K562 (cell line): ENCODE measurements around the gene XPNPEP3. TPM values are rescaled to one million over a fixed set of nuclear protein-coding genes. Genes with fewer than 3 reads are reported as not detected.

Source experiments
- CCAR2 ChIP-seq: fragments of 200-400 bp; formaldehyde crosslinking; IDR thresholded peaks from 2 replicates; pipeline ENCODE4 v1.6.1; 2017; ENCODE audit warnings: mild to moderate bottlenecking, low read depth, low read length
- CHD2 ChIP-seq: IDR thresholded peaks from 2 replicates; pipeline ENCODE4 v1.6.1; 2011; ENCODE audit warnings: low read depth, low read length
- FOS ChIP-seq: IDR thresholded peaks from 3 replicates; pipeline ENCODE4 v1.6.1; 2011; ENCODE audit not compliant: insufficient read length; ENCODE audit errors: extremely low read depth
- GTF2F1 ChIP-seq: IDR thresholded peaks from 2 replicates; pipeline ENCODE4 v1.6.1; 2011; ENCODE audit warnings: low read depth, low read length, improper control_type of control experiment
- HNRNPH1 ChIP-seq: fragments of 200-400 bp; formaldehyde crosslinking; optimal IDR thresholded peaks from 2 replicates; pipeline ENCODE3; 2017; ENCODE audit warnings: low read depth, mild to moderate bottlenecking, low read length, moderate library complexity
- KDM4B ChIP-seq, 2 experiments: fragments of 450-650 bp in 1 of 2; sonication (generic) in 1 of 2; IDR thresholded peaks; 2 replicates each; pipeline ENCODE4 v1.6.1; 2016 to 2017; ENCODE audit warnings: borderline replicate concordance in 2 of 2, antibody characterized with exemption in 1 of 2, low read depth in 1 of 2, mild to moderate bottlenecking in 1 of 2
- KLF10 ChIP-seq: fragments of 250-450 bp; sonication (Bioruptor Pico); IDR thresholded peaks from 2 replicates; pipeline ENCODE4 v1.6.1; 2021; ENCODE audit warnings: matching md5 sums
- MAX ChIP-seq: sonication (generic); formaldehyde crosslinking; IDR thresholded peaks from 2 replicates; pipeline ENCODE4 v1.9.0; 2022; ENCODE audit warnings: mild to moderate bottlenecking, missing genetic modification reagents
- MECOM ChIP-seq: fragments of 250-450 bp; sonication (Bioruptor Pico); IDR thresholded peaks from 2 replicates; pipeline ENCODE4 v1.8.0; 2022; ENCODE audit warnings: inconsistent platforms
- MTA3 ChIP-seq: fragments of 450-650 bp; formaldehyde crosslinking; IDR thresholded peaks from 2 replicates; pipeline ENCODE4 v1.6.1; 2017; ENCODE audit warnings: mild to moderate bottlenecking, borderline replicate concordance
- NFIX ChIP-seq: fragments of 250-450 bp; sonication (Bioruptor Pico); IDR thresholded peaks from 2 replicates; pipeline ENCODE4 v1.4.0; 2020; ENCODE audit warnings: low read depth, mild to moderate bottlenecking, moderate library complexity
- POLR2G ChIP-seq: fragments of 200-400 bp; formaldehyde crosslinking; IDR thresholded peaks from 2 replicates; pipeline ENCODE4 v1.6.1; 2017; ENCODE audit warnings: low read depth, mild to moderate bottlenecking, antibody characterized with exemption, low read length, moderate library complexity
- RFX5 ChIP-seq: IDR thresholded peaks from 2 replicates; pipeline ENCODE4 v1.6.1; 2011; ENCODE audit warnings: low read depth, mild to moderate bottlenecking, improper control_type of control experiment, low read length
- SP2 ChIP-seq: IDR thresholded peaks from 2 replicates; pipeline ENCODE4 v1.6.1; 2011; ENCODE audit warnings: mild to moderate bottlenecking, low read depth, low read length, moderate library complexity; ENCODE audit not compliant: poor library complexity, severe bottlenecking; ENCODE audit errors: extremely low read depth
- U2AF1 ChIP-seq: fragments of 200-400 bp; formaldehyde crosslinking; optimal IDR thresholded peaks from 2 replicates; pipeline ENCODE3; 2017; ENCODE audit warnings: mild to moderate bottlenecking, low read depth, low read length, moderate library complexity
- USF2 ChIP-seq: sonication (generic); formaldehyde crosslinking; IDR thresholded peaks from 2 replicates; pipeline ENCODE4 v1.5.0; 2020; ENCODE audit warnings: missing genetic modification reagents
- XRCC4 ChIP-seq: IDR thresholded peaks from one replicate; pipeline ENCODE4 v1.6.1; 2011; ENCODE audit not compliant: insufficient read depth, insufficient read length; ENCODE audit errors: extremely low read depth
- ZNF124 ChIP-seq: sonication (generic); formaldehyde crosslinking; IDR thresholded peaks from 2 replicates; pipeline ENCODE4 v1.8.1; 2022; ENCODE audit warnings: missing genetic modification reagents
- ZNF224 ChIP-seq: sonication (generic); formaldehyde crosslinking; IDR thresholded peaks from 2 replicates; pipeline ENCODE4 v1.8.0; 2022; ENCODE audit warnings: mild to moderate bottlenecking, missing genetic modification reagents
- ZNF232 ChIP-seq: sonication (generic); formaldehyde crosslinking; IDR thresholded peaks from 2 replicates; pipeline ENCODE4 v1.8.0; 2022; ENCODE audit warnings: mild to moderate bottlenecking, missing genetic modification reagents
- ZNF253 ChIP-seq: fragments of 250-450 bp; sonication (Bioruptor Pico); conservative IDR thresholded peaks from 2 replicates; pipeline ENCODE4 v1.6.1; 2021; ENCODE audit warnings: mild to moderate bottlenecking
- ZNF324 ChIP-seq: fragments of 250-450 bp; sonication (Bioruptor Pico); IDR thresholded peaks from 2 replicates; pipeline ENCODE4 v1.4.0; 2020; ENCODE audit warnings: mild to moderate bottlenecking
- ZNF561 ChIP-seq: fragments of 450-650 bp; formaldehyde crosslinking; conservative IDR thresholded peaks from 2 replicates; pipeline ENCODE4 v1.4.0; 2020; ENCODE audit warnings: mild to moderate bottlenecking, moderate library complexity
- ZNF668 ChIP-seq: fragments of 250-450 bp; sonication (Bioruptor Pico); IDR thresholded peaks from 2 replicates; pipeline ENCODE4 v1.8.0; 2022; ENCODE audit warnings: mild to moderate bottlenecking, inconsistent platforms
- polyA plus RNA-seq, 8 experiments: library from polyadenylated mRNA; depleted of rRNA in 4 of 8; stranded (reverse) in 5 of 8; unstranded in 3 of 8; fragments of >200 nt; fragmentation: Nextera tagmentation in 2 of 8; fragmentation: Illumina TruSeq in 1 of 8; extraction: Ambion mirVana in 2 of 8; extraction: Trizol in 1 of 8; gene quantifications; 2 replicates each; pipeline versions ENCODE4 v1.2.1 to v1.2.3, GENCODE V29; 2011 to 2014; ENCODE audit warnings: inconsistent platforms in 1 of 8, missing spikeins in 1 of 8
- total RNA-seq, 7 experiments: library from RNA; depleted of rRNA in 6 of 7; stranded (reverse); fragments of >200 nt in 6 of 7; fragmentation: Illumina TruSeq in 2 of 7; extraction: Trizol in 2 of 7; gene quantifications; 2 replicates each; pipeline versions ENCODE4 v1.2.1 to v1.2.3, GENCODE V29; 2011 to 2021; ENCODE audit warnings: low replicate concordance in 1 of 7
- TF ChIP-seq, protein P1 (sequence below): fragments of 450-650 bp; IDR thresholded peaks from 2 replicates; pipeline ENCODE4 v1.6.1; 2016; ENCODE audit warnings: borderline replicate concordance

XPNPEP3 gene
- total and polyA plus RNA-seq, 9 of the 15 experiments (the other 6 are each of a cell fraction or from before 2014, with no cell fraction given): 9.1 to 22.6 (median 15.6) TPM

DNA sequence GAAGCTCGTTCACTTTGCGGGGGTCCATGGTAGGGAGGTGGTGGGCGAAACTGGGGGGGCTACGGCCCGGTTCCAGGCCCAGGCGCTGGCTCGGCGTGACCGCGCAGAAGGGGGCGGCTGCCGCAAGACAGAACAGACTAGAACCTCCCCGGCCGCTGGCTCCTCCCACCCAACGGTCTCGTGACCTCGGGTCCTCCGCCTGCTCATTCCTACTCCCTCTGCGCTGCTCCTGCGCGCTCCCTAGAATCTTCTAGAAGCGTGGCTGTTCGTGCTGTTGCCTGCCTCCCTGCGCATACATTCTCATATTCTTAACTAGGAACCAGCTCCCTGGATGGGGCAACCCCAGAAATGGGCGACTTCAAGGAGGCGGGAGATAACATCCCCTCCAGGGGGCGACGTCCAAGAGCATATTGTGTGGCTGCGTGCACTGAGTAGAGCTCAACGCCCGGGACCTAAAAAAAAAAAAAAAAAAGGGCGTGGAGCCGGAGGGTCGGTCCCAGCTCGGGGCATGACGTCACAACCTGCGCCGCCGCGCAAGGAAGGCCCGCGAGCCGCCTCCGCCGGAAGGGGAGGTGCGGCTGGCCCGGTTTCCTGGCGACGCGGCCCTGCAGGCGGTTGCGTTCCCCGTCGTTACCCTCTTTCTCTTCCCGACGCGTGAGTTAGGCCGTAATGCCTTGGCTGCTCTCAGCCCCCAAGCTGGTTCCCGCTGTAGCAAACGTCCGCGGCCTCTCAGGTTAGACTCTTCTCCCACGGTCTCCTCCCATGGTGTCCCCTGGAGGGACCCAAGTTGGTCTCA, at the start of gene XPNPEP3, which contains the start of gene ST13 (continued):
- TF ChIP-seq ZNF668 (no peak), POLR2G (peak; percentile 83), KLF10 (CRISPR knock-in tag) (no peak), XRCC4 (no peak), RFX5 (no peak; the same call in 1 of the 2 replicates), NFIX (CRISPR knock-in tag) (no peak), MTA3 (no peak), HNRNPH1 (no peak), MECOM (CRISPR knock-in tag) (no peak), ZNF324 (CRISPR knock-in tag) (no peak), U2AF1 (no peak), ZNF253 (CRISPR knock-in tag) (no peak), KDM4B (IDR thresholded peaks at IDR 0.05; ENCODE audit: borderline replicate concordance in 2 of 2, low read depth in 1 of 2) (no peak), FOS (no peak), ZNF124 (CRISPR knock-in tag) (no peak), CHD2 (no peak), USF2 (CRISPR knock-in tag) (peak; percentile 81), MAX (CRISPR knock-in tag) (peak; percentile 86), ZNF224 (CRISPR knock-in tag) (no peak), CCAR2 (no peak), SP2 (no peak), GTF2F1 (no peak), ZNF561 (CRISPR knock-in tag) (no peak), ZNF232 (no peak)
- TF ChIP-seq, protein P1, sequence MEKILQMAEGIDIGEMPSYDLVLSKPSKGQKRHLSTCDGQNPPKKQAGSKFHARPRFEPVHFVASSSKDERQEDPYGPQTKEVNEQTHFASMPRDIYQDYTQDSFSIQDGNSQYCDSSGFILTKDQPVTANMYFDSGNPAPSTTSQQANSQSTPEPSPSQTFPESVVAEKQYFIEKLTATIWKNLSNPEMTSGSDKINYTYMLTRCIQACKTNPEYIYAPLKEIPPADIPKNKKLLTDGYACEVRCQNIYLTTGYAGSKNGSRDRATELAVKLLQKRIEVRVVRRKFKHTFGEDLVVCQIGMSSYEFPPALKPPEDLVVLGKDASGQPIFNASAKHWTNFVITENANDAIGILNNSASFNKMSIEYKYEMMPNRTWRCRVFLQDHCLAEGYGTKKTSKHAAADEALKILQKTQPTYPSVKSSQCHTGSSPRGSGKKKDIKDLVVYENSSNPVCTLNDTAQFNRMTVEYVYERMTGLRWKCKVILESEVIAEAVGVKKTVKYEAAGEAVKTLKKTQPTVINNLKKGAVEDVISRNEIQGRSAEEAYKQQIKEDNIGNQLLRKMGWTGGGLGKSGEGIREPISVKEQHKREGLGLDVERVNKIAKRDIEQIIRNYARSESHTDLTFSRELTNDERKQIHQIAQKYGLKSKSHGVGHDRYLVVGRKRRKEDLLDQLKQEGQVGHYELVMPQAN: peak; percentile 89; the same call in 1 of the 2 replicates
